Measurements from ENCODE around the gene SLC39A10. TPM values are rescaled to one million over a fixed set of nuclear protein-coding genes. Genes with fewer than 3 reads are reported as not detected.
A peak's percentile ranks its signal among the peaks of the same experiment; 100 is the strongest.

The SLC39A10 gene
- total RNA-seq, 1 experiment from 2014 or later: 19.1 TPM

- DNase-seq (ENCODE audit: low spot score): no peak
Observed at GRCh38 chr2:195721042-195721441, 64.0 kb downstream of the SLC39A10 start.

GRCh38 chr2:195722075-195722474, 65.0 kb downstream of the SLC39A10 start:
- no peak for DNase-seq (ENCODE audit: low spot score)

- no peak for DNase-seq (ENCODE audit: low spot score)
Observed at GRCh38 chr2:195727106-195727505, 70.1 kb downstream of the SLC39A10 start.

GRCh38 chr2:195730912-195731311, 73.9 kb downstream of the SLC39A10 start:
- no peak for DNase-seq (ENCODE audit: low spot score)

- no peak for DNase-seq (ENCODE audit: low spot score)
Observed at GRCh38 chr2:195732574-195732973, 75.5 kb downstream of the SLC39A10 start.

- DNase-seq (ENCODE audit: low spot score): no peak
Observed at GRCh38 chr2:195733831-195734230, 76.8 kb downstream of the SLC39A10 start.

GRCh38 chr2:195734395-195734794, 77.4 kb downstream of the SLC39A10 start:
- DNase-seq (ENCODE audit: low spot score): no peak

GRCh38 chr2:195734931-195735330, 77.9 kb downstream of the SLC39A10 start:
- DNase-seq (ENCODE audit: low spot score): no peak

- DNase-seq (ENCODE audit: low spot score): no peak
Observed at GRCh38 chr2:195735347-195735746, 78.3 kb downstream of the SLC39A10 start.

- DNase-seq (ENCODE audit: low spot score): no peak
Observed at GRCh38 chr2:195737511-195738325, 80.7 kb downstream of the SLC39A10 start.

- no peak for DNase-seq (ENCODE audit: low spot score)
Observed at GRCh38 chr2:195741191-195741590, 84.2 kb downstream of the SLC39A10 start.

GRCh38 chr2:195756218-195756942, 99.4 kb downstream of the SLC39A10 start:
- no peak for DNase-seq (ENCODE audit: low spot score)

- DNase-seq (ENCODE audit: low spot score): no peak
Observed at GRCh38 chr2:195758846-195759245, 101.8 kb downstream of the SLC39A10 start.

- DNase-seq (ENCODE audit: low spot score): no peak
Observed at GRCh38 chr2:195759877-195760276, 102.9 kb downstream of the SLC39A10 start.

GRCh38 chr2:195763866-195764265, 106.8 kb downstream of the SLC39A10 start:
- DNase-seq (ENCODE audit: low spot score): no peak

- DNase-seq (ENCODE audit: low spot score): no peak
Observed at GRCh38 chr2:195766691-195767090, 109.7 kb downstream of the SLC39A10 start.

- no peak for DNase-seq (ENCODE audit: low spot score)
Observed at GRCh38 chr2:195768431-195768830, 111.4 kb downstream of the SLC39A10 start.

GRCh38 chr2:195769975-195770374, 112.9 kb downstream of the SLC39A10 start:
- no peak for DNase-seq (ENCODE audit: low spot score)

- DNase-seq (ENCODE audit: low spot score): peak; percentile 24
Observed at GRCh38 chr2:195779491-195779890, 122.5 kb downstream of the SLC39A10 start.

GRCh38 chr2:195782156-195782555, 125.1 kb downstream of the SLC39A10 start:
- no peak for DNase-seq (ENCODE audit: low spot score)

All from H4 (cell line).